Measurements from ENCODE around the gene TMEM40.

The TMEM40 gene

GRCh38 chr3:12719984-12720898 lies 38.8 kb downstream of the TMEM40 start:
- H3K9me3 ChIP-seq (ENCODE audit: insufficient read depth, low read length), result no peaks in the 10 kb centered on the region
- no peaks in the 10 kb centered on the region; the same call in 1 of the 2 replicates for H3K27me3 ChIP-seq (ENCODE audit: low read depth, low read length)
- H3K4me1 ChIP-seq (ENCODE audit: low read length), result no peaks in the 10 kb centered on the region
- H3K36me3 ChIP-seq (replicated peaks; ENCODE audit: low read depth, low read length), result no peaks in the 10 kb centered on the region
- no peak overlapping the region for H3K9ac ChIP-seq (ENCODE audit: low read length)
- H3K27ac ChIP-seq (ENCODE audit: low read length), result no peak overlapping the region
- peak overlapping the region; percentile 79 for H3K4me2 ChIP-seq (ENCODE audit: low read length)
- peak overlapping the region; percentile 71 for H3K4me3 ChIP-seq (ENCODE audit: low read length)
- peak overlapping the region; percentile 57 for H2AFZ ChIP-seq (ENCODE audit: low read depth, low read length)
- no peak for TF ChIP-seq EZH2phosphoT487 (IDR thresholded peaks at IDR 0.05; ENCODE audit: low read depth)
- TF ChIP-seq, protein P1, sequence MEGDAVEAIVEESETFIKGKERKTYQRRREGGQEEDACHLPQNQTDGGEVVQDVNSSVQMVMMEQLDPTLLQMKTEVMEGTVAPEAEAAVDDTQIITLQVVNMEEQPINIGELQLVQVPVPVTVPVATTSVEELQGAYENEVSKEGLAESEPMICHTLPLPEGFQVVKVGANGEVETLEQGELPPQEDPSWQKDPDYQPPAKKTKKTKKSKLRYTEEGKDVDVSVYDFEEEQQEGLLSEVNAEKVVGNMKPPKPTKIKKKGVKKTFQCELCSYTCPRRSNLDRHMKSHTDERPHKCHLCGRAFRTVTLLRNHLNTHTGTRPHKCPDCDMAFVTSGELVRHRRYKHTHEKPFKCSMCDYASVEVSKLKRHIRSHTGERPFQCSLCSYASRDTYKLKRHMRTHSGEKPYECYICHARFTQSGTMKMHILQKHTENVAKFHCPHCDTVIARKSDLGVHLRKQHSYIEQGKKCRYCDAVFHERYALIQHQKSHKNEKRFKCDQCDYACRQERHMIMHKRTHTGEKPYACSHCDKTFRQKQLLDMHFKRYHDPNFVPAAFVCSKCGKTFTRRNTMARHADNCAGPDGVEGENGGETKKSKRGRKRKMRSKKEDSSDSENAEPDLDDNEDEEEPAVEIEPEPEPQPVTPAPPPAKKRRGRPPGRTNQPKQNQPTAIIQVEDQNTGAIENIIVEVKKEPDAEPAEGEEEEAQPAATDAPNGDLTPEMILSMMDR (IDR thresholded peaks at IDR 0.05; ENCODE audit: low read depth, low read length), result peak; percentile 96
- no peaks in the 10 kb centered on the region for H4K20me1 ChIP-seq (ENCODE audit: insufficient read depth, low read length)
- no peaks in the 10 kb centered on the region for H3K79me2 ChIP-seq (ENCODE audit: low read length)

- H3K9ac ChIP-seq (ENCODE audit: low read length), result no peak overlapping the region
- no peaks in the 10 kb centered on the region for H3K9me3 ChIP-seq (ENCODE audit: insufficient read depth, low read length)
- no peaks in the 10 kb centered on the region for H3K36me3 ChIP-seq (replicated peaks; ENCODE audit: low read depth, low read length)
- no peaks in the 10 kb centered on the region for H3K79me2 ChIP-seq (ENCODE audit: low read length)
- peak overlapping the region; percentile 71 for H3K4me3 ChIP-seq (ENCODE audit: low read length)
- H3K27me3 ChIP-seq (ENCODE audit: low read depth, low read length), result no peaks in the 10 kb centered on the region
- peak overlapping the region; percentile 79 for H3K4me2 ChIP-seq (ENCODE audit: low read length)
- no peak overlapping the region for H3K27ac ChIP-seq (ENCODE audit: low read length)
- H3K4me1 ChIP-seq (ENCODE audit: low read length), result no peaks in the 10 kb centered on the region
- H4K20me1 ChIP-seq (ENCODE audit: insufficient read depth, low read length), result no peaks in the 10 kb centered on the region
- H2AFZ ChIP-seq (ENCODE audit: low read depth, low read length), result peak overlapping the region; percentile 57
- TF ChIP-seq, protein P1 (IDR thresholded peaks at IDR 0.05; ENCODE audit: low read depth, low read length), result no peak
- TF ChIP-seq EZH2phosphoT487 (IDR thresholded peaks at IDR 0.05; ENCODE audit: low read depth), result no peak
Observed at GRCh38 chr3:12719541-12719940, 39.5 kb downstream of the TMEM40 start.

GRCh38 chr3:12716605-12717151 lies 42.4 kb downstream of the TMEM40 start:
- Histone ChIP-seq H2AFZ (ENCODE audit: low read depth, low read length) (peak overlapping the region; percentile 84; the same call in 1 of the 2 replicates), H4K20me1 (ENCODE audit: insufficient read depth, low read length) (no peaks in the 10 kb centered on the region), H3K9ac (ENCODE audit: low read length) (no peak overlapping the region), H3K27me3 (ENCODE audit: low read depth, low read length) (peaks cover 16% of the 10 kb centered on the region), H3K36me3 (replicated peaks; ENCODE audit: low read depth, low read length) (no peaks in the 10 kb centered on the region), H3K4me1 (ENCODE audit: low read length) (no peaks in the 10 kb centered on the region), H3K9me3 (ENCODE audit: insufficient read depth, low read length) (no peaks in the 10 kb centered on the region), H3K79me2 (ENCODE audit: low read length) (no peaks in the 10 kb centered on the region), H3K27ac (ENCODE audit: low read length) (no peak overlapping the region), H3K4me3 (ENCODE audit: low read length) (no peak overlapping the region), H3K4me2 (ENCODE audit: low read length) (peak overlapping the region; percentile 35)
- TF ChIP-seq, protein P1 (IDR thresholded peaks at IDR 0.05; ENCODE audit: low read depth, low read length), result no peak
- no peak for TF ChIP-seq EZH2phosphoT487 (IDR thresholded peaks at IDR 0.05; ENCODE audit: low read depth)

- Histone ChIP-seq H4K20me1 (ENCODE audit: insufficient read depth, low read length) (no peaks in the 10 kb centered on the region), H3K4me1 (ENCODE audit: low read length) (no peaks in the 10 kb centered on the region), H3K79me2 (ENCODE audit: low read length) (no peaks in the 10 kb centered on the region), H3K27ac (ENCODE audit: low read length) (no peak overlapping the region), H3K36me3 (replicated peaks; ENCODE audit: low read depth, low read length) (no peaks in the 10 kb centered on the region), H3K27me3 (ENCODE audit: low read depth, low read length) (peaks cover 30% of the 10 kb centered on the region), H3K9me3 (ENCODE audit: insufficient read depth, low read length) (no peaks in the 10 kb centered on the region), H3K9ac (ENCODE audit: low read length) (no peak overlapping the region), H2AFZ (ENCODE audit: low read depth, low read length) (no peak overlapping the region), H3K4me2 (ENCODE audit: low read length) (no peak overlapping the region), H3K4me3 (ENCODE audit: low read length) (no peak overlapping the region)
- TF ChIP-seq, protein P1 (IDR thresholded peaks at IDR 0.05; ENCODE audit: low read depth, low read length), result no peak
- TF ChIP-seq EZH2phosphoT487 (IDR thresholded peaks at IDR 0.05; ENCODE audit: low read depth), result no peak
Observed at GRCh38 chr3:12714278-12714677, 44.8 kb downstream of the TMEM40 start.

All from OCI-LY3 (cell line).